HCT116 (cell line): ENCODE measurements around the gene SWAP70.

Experiments
- EGR1 ChIP-seq: IDR thresholded peaks from 2 replicates; pipeline ENCODE4 v1.6.1; 2012; ENCODE audit warnings: low read depth
- EZH2 ChIP-seq: fragments of 200-600 bp; sonication (generic); IDR thresholded peaks from 2 replicates; pipeline ENCODE4 v1.6.1; 2017; ENCODE audit warnings: antibody characterized with exemption, mixed run types
- POLR2A ChIP-seq: IDR thresholded peaks from 2 replicates; pipeline ENCODE4 v1.7.0; 2011; ENCODE audit warnings: borderline replicate concordance; ENCODE audit not compliant: insufficient read depth, insufficient read length; ENCODE audit errors: extremely low read depth
- POLR2AphosphoS5 ChIP-seq: IDR thresholded peaks from 2 replicates; pipeline ENCODE4 v1.6.1; 2011; ENCODE audit warnings: mild to moderate bottlenecking, low read depth, low read length, moderate library complexity
- SRF ChIP-seq: IDR thresholded peaks from 2 replicates; pipeline ENCODE4 v1.6.1; 2012; ENCODE audit warnings: low read depth
- YY1 ChIP-seq: IDR thresholded peaks from 2 replicates; pipeline ENCODE4 v1.6.1; 2011; ENCODE audit warnings: low read length, low read depth, moderate library complexity, mild to moderate bottlenecking; ENCODE audit not compliant: insufficient replicate concordance; ENCODE audit errors: extremely low read depth
- ZNF274 ChIP-seq: fragments of 200-500 bp; sonication (Bioruptor generic); IDR thresholded peaks from 2 replicates; pipeline ENCODE4 v1.6.1; 2014; ENCODE audit warnings: mild to moderate bottlenecking, low read depth, low read length, inconsistent platforms
- TF ChIP-seq, protein P1 (sequence below), 3 experiments: fragments of 200-600 bp in 1 of 3; sonication (generic) in 1 of 3; IDR thresholded peaks in 2 of 3; conservative IDR thresholded peaks in 1 of 3; 2 replicates each; pipeline ENCODE4 v1.5.1; 2012 to 2017; ENCODE audit warnings: low read depth in 2 of 3, low read length in 2 of 3, antibody characterized with exemption in 1 of 3, borderline replicate concordance in 1 of 3, control low read depth in 1 of 3, mild to moderate bottlenecking in 1 of 3, mixed read lengths in 1 of 3, mixed run types in 1 of 3, moderate library complexity in 1 of 3; ENCODE audit not compliant: insufficient read depth in 1 of 3

DNA sequence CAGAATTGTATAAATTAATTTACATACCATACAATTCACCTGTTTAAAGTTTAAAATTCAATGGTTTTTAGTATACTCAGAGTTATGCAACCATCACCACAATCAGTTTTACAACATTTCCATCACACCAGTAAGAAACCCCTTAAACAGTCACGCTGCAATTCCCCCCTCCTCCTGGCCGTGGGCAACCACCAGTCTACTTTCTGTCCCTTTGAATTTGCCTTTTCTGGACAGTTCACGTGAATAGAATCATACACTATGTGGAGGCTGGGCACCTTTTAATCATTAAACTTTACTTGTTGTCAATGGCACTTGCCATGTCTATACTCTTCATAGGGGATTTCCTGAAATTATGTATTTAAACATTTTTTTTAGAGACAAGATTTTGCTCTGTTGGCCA lies 20.1 kb upstream of the SWAP70 start:
- TF ChIP-seq, protein P1, sequence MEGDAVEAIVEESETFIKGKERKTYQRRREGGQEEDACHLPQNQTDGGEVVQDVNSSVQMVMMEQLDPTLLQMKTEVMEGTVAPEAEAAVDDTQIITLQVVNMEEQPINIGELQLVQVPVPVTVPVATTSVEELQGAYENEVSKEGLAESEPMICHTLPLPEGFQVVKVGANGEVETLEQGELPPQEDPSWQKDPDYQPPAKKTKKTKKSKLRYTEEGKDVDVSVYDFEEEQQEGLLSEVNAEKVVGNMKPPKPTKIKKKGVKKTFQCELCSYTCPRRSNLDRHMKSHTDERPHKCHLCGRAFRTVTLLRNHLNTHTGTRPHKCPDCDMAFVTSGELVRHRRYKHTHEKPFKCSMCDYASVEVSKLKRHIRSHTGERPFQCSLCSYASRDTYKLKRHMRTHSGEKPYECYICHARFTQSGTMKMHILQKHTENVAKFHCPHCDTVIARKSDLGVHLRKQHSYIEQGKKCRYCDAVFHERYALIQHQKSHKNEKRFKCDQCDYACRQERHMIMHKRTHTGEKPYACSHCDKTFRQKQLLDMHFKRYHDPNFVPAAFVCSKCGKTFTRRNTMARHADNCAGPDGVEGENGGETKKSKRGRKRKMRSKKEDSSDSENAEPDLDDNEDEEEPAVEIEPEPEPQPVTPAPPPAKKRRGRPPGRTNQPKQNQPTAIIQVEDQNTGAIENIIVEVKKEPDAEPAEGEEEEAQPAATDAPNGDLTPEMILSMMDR (IDR thresholded peaks at IDR 0.05 in 2 of 3, conservative IDR thresholded peaks at IDR 0.05 in 1 of 3; ENCODE audit: borderline replicate concordance in 1 of 3, insufficient read depth in 1 of 3, low read depth in 2 of 3, low read length in 2 of 3), result no peak
- no peak for TF ChIP-seq EZH2
- no peak for TF ChIP-seq POLR2AphosphoS5
- TF ChIP-seq YY1, result no peak
- no peak for TF ChIP-seq ZNF274
- TF ChIP-seq SRF, result no peak
- no peak for TF ChIP-seq POLR2A
- no peak for TF ChIP-seq EGR1
